Tibial artery (tissue), 4 donors: ENCODE measurements around the gene BBOX1.

ENCODE experiments used
- DNase-seq, 2 donors: peaks; one replicate each; pipeline ENCODE4 v3.0.0-alpha.2; 2019
- H3K27ac ChIP-seq, 2 donors: fragments of 200-600 bp; sonication (generic) in 1 of 2; 1 replicate in 1 of 2; 2 replicates in 1 of 2; pipeline ENCODE4 v1.5.1; 2018 to 2019; ENCODE audit warnings: mild to moderate bottlenecking in 1 of 2
- H3K27me3 ChIP-seq, 2 donors: fragments of 200-600 bp; sonication (generic) in 1 of 2; one replicate each; pipeline versions ENCODE4 v1.5.1 to v1.6.0; 2016 to 2019
- H3K36me3 ChIP-seq, 3 donors: fragments of 200-600 bp; sonication (generic) in 2 of 3; one replicate each; pipeline ENCODE4 v1.5.1; 2016 to 2019; ENCODE audit warnings: mild to moderate bottlenecking in 2 of 3
- H3K4me1 ChIP-seq, 4 donors: fragments of 200-600 bp; sonication (generic) in 2 of 4; 1 replicate in 3 of 4; 2 replicates in 1 of 4; pipeline ENCODE4 v1.5.1; 2016 to 2019
- H3K4me3 ChIP-seq, 2 donors: fragments of 200-600 bp; sonication (generic) in 1 of 2; 1 replicate in 1 of 2; 2 replicates in 1 of 2; pipeline ENCODE4 v1.5.1; 2018 to 2019; ENCODE audit warnings: mild to moderate bottlenecking in 2 of 2
- H3K9me3 ChIP-seq, 3 donors: fragments of 200-600 bp; sonication (generic) in 1 of 3; one replicate each; pipeline ENCODE4 v1.5.1; 2016 to 2019
- CTCF ChIP-seq, 2 experiments: fragments of 200-600 bp in 1 of 2; fragments of 450-650 bp in 1 of 2; IDR thresholded peaks; one replicate each; pipeline ENCODE4 v1.5.1; 2017 to 2019; ENCODE audit warnings: antibody characterized with exemption in 2 of 2, mild to moderate bottlenecking in 1 of 2, moderate library complexity in 1 of 2
- intact Hi-C: fragments of 100-400 bp; cut with DNase I; formaldehyde crosslinking; loops from one replicate; pipeline ENCODE4 v1.15.0; 2023; ENCODE audit warnings: low total_unique reads

Gene BBOX1

DNA sequence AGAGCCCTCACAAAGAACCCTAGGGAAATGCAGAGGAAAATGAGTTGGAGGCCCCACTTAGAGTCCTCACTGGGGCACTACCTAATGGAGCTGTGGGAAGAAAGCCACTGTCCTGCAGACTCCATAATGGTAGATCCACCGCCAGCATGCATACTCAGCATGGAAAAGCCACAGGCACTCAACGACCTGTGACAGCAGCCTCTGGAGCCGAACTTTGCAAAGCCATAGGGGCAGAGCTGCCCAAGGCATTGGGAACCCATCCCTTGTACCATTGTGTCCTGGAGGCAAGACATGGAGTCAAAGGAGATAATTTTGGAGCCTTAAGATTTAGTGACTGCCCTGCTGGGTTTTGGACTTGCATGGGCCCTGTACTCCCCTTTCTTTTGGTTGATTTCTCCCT, 18.8 kb downstream of the BBOX1 start:
- intact Hi-C loops = no loop called here

GRCh38 chr11:27060816-27061460, 20.3 kb downstream of the BBOX1 start:
- Histone ChIP-seq H3K4me1 (peaks cover 0 to 17% (median 0%) of the 10 kb centered on the region in 4 donors), H3K4me3 (peak overlapping the region; percentile 20 to 29)
- no peak for DNase-seq

More for the DNA sequence above, 18.8 kb downstream of the BBOX1 start:
- Histone ChIP-seq H3K27me3 (no peaks in the 10 kb centered on the region), H3K4me1 (peaks cover 0 to 17% (median 0%) of the 10 kb centered on the region in 4 donors), H3K9me3 (peaks cover 0 to 10% (median 0%) of the 10 kb centered on the region in 3 donors), H3K27ac (no peak overlapping the region), H3K36me3 (peaks cover 0 to 7% (median 0%) of the 10 kb centered on the region in 3 donors), H3K4me3 (no peak overlapping the region)
- TF ChIP-seq CTCF (IDR thresholded peaks at IDR 0.05) = no peak
- DNase-seq = no peak

DNA sequence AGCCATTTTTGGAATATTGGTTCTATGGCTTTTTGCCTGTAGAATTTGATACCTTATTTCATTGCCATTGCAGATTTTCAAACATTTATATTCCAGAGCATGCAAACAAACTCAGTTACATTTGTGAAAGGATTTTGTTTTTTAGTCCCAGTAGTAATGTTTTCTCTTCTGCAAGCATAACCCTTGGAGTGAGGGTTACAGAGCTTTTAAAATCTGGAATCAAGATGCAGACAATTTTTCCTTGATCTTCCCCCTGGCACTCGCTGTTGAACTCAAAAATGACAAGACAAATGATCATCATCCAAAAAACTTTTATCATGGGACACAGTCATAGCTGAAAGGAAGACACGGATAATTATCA, 20.8 kb downstream of the BBOX1 start:
- TF ChIP-seq CTCF (IDR thresholded peaks at IDR 0.05) = no peak
- peaks cover 0 to 10% (median 0%) of the 10 kb centered on the region in 3 donors for H3K9me3 ChIP-seq
- H3K36me3 ChIP-seq = peaks cover 0 to 7% (median 0%) of the 10 kb centered on the region in 3 donors
- H3K27me3 ChIP-seq = no peaks in the 10 kb centered on the region
- H3K4me3 ChIP-seq = peak overlapping the region; percentile 20 to 29
- peak overlapping the region; percentile 51 to 58 for H3K27ac ChIP-seq
- H3K4me1 ChIP-seq = peaks cover 0 to 17% (median 0%) of the 10 kb centered on the region in 4 donors
- intact Hi-C loops = no loop called here
- no peak for DNase-seq

More at GRCh38 chr11:27060816-27061460, 20.3 kb downstream of the BBOX1 start:
- intact Hi-C loops = no loop called here
- no peak for TF ChIP-seq CTCF (IDR thresholded peaks at IDR 0.05)
- H3K9me3 ChIP-seq = peaks cover 0 to 10% (median 0%) of the 10 kb centered on the region in 3 donors
- peak overlapping the region; percentile 51 to 58 for H3K27ac ChIP-seq
- peaks cover 0 to 7% (median 0%) of the 10 kb centered on the region in 3 donors for H3K36me3 ChIP-seq
- no peaks in the 10 kb centered on the region for H3K27me3 ChIP-seq

GRCh38 chr11:27064086-27064485, 23.5 kb downstream of the BBOX1 start:
- H3K4me1 ChIP-seq = peaks cover 0 to 17% (median 0%) of the 10 kb centered on the region in 4 donors

GRCh38 chr11:27075192-27075591, 34.6 kb downstream of the BBOX1 start:
- Histone ChIP-seq H3K9me3 (no peaks in the 10 kb centered on the region), H3K27ac (no peak overlapping the region), H3K4me1 (peaks cover 0 to 13% (median 12%) of the 10 kb centered on the region in 4 donors), H3K36me3 (no peaks in the 10 kb centered on the region), H3K4me3 (no peak overlapping the region), H3K27me3 (no peaks in the 10 kb centered on the region)
- intact Hi-C loops = no loop called here
- DNase-seq = no peak
- no peak for TF ChIP-seq CTCF (IDR thresholded peaks at IDR 0.05)

More at GRCh38 chr11:27064086-27064485, 23.5 kb downstream of the BBOX1 start:
- DNase-seq = no peak
- no peaks in the 10 kb centered on the region for H3K27me3 ChIP-seq
- no peak for TF ChIP-seq CTCF (IDR thresholded peaks at IDR 0.05)
- H3K27ac ChIP-seq = no peak overlapping the region
- peaks cover 0 to 2% (median 0%) of the 10 kb centered on the region in 3 donors for H3K9me3 ChIP-seq
- peaks cover 0 to 4% (median 0%) of the 10 kb centered on the region in 3 donors for H3K36me3 ChIP-seq
- intact Hi-C loops = no loop called here
- no peak overlapping the region for H3K4me3 ChIP-seq
